HG03469 (cell line): ENCODE results near the gene MAP3K5.
"Not testable (repeated sequence)": the region's sequence is repeated elsewhere in the genome, so short reads cannot be mapped to it uniquely, and the experiment has no call there.

Source experiments
- ATAC-seq: cut with Tn5 transposase; IDR thresholded peaks from one replicate; pipeline ENCODE4 v1.9.1; 2021; ENCODE audit warnings: mild to moderate bottlenecking, moderate library complexity, moderate number of reproducible peaks; ENCODE audit not compliant: unreplicated experiment

The MAP3K5 gene

DNA sequence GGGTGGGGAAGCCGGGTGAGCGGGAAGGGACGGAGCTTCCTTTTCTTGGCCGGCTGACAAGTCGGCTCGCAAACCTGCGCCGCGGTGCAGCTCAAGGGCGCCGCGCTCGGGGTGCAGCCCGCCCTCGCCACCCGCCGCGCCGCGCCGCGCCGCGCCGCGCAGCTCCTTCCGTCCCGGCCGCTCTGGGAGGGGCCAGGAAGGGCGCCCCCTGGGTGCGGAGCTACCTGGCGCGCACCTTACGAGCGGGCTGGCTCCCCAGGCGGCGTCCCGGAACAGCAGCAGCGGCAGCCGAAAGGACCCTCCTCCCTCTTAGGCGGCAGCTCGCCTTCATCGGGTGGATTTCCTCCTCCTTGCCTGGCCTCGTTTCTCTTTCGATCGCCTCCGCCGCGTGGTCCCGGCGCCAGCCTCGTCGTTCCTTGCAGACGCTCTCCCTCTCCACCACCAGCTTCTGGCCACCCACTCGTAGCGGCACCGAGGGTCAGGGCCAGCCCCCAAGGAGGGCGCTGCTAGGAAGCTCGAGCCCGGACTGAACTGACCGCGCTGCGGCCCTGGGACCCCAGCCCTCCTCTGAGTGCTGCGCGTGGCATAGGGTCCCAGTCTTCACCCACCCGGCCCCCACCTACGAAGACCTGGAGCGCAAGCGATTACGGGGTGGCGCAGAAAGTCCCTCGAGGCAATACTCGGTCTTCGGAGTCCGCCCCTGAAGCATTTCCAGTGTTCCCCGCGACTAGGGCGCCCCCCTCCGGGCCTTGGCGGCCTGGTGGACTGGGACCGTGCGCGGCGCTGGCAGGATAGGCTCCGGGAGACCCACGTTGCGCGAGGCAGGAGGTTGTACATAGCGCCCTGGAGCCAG is at the start of gene MAP3K5:
Gene MAP3K5, minus strand, starts transcription at position 68 of the 853 bp plus-strand sequence. CDS start 320 bp downstream, outside the sequence.
- ATAC-seq: peak; percentile 40

- ATAC-seq: no peak
These were observed 48.2 kb upstream of the MAP3K5 start for GRCh38 chr6:136840276-136841001.

DNA sequence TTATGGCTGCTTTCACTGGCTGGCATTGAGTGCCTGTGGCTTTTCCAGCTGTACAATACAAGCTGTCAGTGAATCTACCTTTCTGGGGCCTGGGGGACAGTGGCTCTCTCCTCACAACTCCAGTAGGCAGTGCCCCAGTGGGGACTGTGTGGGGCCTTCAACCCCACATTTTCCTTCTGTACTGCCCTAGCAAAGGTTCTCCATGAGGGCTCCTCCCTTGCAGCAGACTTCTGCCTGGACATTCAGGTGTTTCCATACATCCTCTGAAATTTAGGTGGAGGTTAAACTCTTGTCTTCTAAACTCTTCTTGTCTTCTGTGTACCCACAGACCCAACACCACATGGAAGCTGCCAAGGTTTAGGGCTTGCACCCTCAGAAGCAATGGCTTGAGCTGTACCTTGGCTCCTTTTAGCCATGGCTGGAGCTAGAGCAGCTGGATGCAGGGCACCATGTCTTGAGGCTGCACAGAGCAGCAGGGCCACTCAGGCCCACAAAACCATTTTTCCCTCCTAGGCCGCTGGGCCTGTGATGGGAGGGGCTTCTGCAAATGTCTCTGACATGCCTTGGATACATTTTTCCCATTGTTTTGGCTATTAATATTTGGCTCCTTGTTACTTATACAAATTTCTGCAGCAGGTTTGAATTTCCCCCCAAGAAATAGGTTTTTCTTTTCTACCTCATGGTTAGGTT is 39.7 kb upstream of the MAP3K5 start:
- ATAC-seq: no peak

GRCh38 chr6:136826216-136826615 is 33.9 kb upstream of the MAP3K5 start:
- ATAC-seq: no peak

GRCh38 chr6:136823128-136823660 is 30.9 kb upstream of the MAP3K5 start:
- no peak for ATAC-seq

GRCh38 chr6:136822376-136823127 is 30.3 kb upstream of the MAP3K5 start, which contains the start of gene PEX7:
Gene PEX7 (plus strand): TSS chr6:136822592. CDS start chr6:136822666, 74 bp downstream.
- peak; percentile 85 for ATAC-seq

DNA sequence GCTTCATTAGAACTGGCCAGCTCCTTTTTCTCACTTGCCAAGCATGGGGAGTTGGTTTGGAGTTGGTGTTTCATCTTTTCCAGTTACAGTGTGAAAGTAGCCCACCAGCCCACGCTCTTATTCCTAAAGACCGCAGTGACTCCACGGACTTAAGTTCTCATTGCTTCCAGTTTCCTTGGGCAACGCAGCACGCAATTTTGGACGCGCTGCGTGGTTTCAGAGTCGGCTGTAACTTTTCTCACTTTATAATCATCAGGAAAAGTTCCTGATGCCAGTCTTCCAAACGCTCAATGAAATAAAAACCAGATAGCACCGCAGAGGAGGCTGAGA is 29.7 kb upstream of the MAP3K5 start:
- no peak for ATAC-seq

GRCh38 chr6:136820561-136820960 is 28.3 kb upstream of the MAP3K5 start:
- ATAC-seq: no peak

- ATAC-seq: no peak
These were observed 24.4 kb upstream of the MAP3K5 start for GRCh38 chr6:136816656-136817055.

DNA sequence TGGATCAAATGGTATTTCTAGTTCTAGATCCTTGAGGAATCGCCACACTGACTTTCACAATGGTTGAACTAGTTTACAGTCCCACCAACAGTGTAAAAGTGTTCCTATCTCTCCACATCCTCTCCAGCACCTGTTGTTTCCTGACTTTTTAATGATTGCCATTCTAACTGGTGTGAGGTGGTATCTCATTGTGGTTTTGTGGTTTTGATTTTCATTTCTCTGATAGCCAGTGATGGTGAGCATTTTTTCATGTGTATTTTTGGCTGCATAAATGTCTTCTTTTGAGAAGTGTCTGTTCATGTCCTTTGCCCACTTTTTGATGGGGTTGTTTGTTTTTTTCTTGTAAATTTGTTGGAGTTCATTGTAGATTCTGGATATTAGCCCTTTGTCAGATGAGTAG is 23.3 kb upstream of the MAP3K5 start:
- not testable (repeated sequence) for ATAC-seq

DNA sequence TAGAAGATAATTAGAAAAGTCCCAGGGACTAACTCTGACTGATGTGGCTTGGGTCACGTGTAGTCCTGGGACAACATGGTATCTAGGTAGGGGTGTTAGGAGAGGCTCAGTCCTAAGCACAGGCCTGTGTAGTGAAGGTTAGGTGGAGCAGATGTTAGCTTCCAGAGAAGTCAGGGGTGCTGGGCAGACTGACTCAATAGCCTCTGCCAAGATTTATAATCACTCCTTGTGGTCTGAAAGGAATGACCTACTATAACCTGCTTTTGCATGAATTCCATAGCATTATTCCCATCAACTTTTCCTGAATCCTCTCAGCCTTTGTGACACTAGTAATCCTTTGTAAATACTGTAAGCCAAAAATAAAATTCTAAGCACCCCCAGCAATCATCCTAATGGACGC is 19.9 kb upstream of the MAP3K5 start:
- ATAC-seq: no peak

- ATAC-seq: no peak
These were observed 19.0 kb upstream of the MAP3K5 start for GRCh38 chr6:136811272-136811671.

DNA sequence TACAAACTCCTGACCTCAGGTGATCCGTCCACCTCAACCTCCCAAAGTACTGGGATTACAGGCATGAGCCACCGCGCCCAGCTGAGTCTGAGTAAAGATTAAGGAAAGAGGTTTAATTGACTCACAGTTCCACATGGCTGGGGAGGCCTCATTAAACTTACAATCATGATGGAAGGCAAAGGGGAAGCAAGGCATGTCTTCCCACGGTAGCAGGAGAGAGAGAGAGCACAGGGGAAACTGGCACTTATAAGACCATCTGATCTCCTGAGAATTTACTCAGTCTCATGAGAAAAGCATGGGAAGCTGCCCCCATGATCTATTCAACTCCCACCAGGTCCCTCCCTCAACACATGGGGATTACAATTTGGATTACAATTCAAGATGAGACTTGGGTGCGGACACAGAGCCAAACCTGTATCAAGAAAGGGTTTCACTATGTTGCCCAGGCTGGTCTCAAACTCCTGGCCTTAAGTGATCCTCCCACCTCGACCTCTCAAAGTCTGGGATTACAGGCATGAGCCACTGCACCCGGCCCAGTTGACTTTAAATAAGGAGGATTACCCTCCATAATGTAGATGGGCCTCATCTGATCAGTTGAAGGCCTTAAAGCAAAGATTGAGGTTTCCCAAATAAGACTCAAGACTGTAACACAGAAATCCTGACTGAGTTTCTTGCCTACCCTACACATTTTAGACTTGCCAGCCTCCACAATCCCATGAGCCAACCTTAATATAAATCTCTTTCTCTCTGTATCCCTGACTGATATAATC is 17.0 kb upstream of the MAP3K5 start:
- no peak for ATAC-seq

DNA sequence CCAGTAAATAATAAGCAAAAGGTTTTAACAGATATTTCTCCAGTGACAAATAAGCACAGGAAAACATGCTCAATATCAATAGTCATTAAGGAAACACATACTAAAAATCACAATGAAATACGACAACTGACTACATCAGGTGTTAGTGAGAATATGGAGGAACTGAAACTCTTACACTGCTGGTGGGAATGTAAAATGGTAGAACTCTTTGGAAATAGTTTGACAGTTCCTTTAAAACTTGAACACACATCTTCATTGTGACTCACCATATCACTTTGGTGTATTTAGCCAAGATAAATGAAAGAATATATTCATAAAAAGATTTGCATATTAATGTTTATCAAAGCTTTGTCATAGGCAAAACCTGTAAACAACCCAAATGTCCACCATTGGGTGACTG is 11.3 kb upstream of the MAP3K5 start:
- no peak for ATAC-seq

GRCh38 chr6:136801581-136801980 is 9.3 kb upstream of the MAP3K5 start:
- no peak for ATAC-seq

DNA sequence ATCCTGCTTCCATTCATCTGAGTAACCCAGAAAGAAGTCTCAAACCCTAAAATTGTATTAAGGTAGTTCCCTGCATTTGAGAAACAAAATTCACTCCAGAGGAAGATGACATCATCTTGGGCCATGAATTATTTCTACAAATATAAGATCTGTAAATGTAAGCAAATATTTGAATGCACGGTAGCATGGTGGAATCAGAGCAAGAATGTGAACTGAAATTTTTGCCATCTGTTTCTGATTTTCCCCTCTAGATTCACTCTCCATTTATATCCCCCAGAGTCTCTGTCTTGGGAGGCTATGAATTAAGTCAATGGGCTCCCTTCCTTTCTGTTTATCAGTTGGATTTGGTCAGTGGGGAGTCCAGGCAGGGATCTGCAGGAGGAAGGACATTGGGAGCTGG is 5.8 kb upstream of the MAP3K5 start:
- no peak for ATAC-seq

DNA sequence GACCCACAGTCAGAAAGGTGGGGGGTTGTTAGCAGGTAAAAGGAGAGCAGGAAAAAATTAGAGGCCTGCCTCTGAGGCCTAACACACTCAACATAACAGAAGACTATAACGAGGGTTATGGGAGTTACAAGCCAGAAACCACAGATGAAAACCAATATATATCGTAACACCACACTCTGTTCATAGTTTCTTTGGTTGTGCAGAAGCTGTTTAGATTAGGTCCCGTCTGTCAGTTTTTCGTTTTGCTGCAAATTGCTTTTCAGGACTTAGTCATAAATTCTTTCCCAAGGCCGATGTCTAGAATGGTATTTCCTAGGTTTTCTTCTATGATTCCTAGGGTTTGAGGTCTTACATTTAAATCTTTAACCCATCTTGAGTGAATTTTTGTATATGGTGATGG is 3.7 kb upstream of the MAP3K5 start:
- ATAC-seq: no peak

- ATAC-seq: no peak
These were observed 3.1 kb upstream of the MAP3K5 start for GRCh38 chr6:136795386-136795785.

GRCh38 chr6:136793363-136793762 is 1.1 kb upstream of the MAP3K5 start:
- no peak for ATAC-seq

DNA sequence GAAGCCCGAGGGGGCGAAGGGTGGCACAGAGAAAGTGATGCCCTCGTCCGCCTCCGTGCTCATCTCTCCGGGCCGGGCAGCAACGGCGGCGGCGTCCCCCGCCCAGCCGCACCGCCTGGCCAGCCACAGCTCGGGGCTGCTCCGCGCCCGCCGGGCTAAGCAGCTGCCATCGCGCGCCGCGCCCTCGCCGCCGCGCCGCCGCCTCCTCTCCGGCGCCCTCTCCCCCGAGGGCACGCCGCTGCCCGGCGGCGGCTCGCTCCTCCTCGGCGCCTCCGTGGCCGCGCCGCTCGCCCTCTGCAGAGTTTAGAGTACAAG is 225 bp downstream of the MAP3K5 start:
- ATAC-seq: no peak
